GM18508 (cell line): ENCODE data around the gene UQCRHL.
"Not testable (repeated sequence)": the region's sequence is repeated elsewhere in the genome, so short reads cannot be mapped to it uniquely, and the experiment has no call there.

Experiments
- ATAC-seq: cut with Tn5 transposase; IDR thresholded peaks from one replicate; pipeline ENCODE4 v1.9.1; 2021; ENCODE audit warnings: moderate number of reproducible peaks; ENCODE audit not compliant: insufficient read depth, unreplicated experiment

Gene UQCRHL

DNA sequence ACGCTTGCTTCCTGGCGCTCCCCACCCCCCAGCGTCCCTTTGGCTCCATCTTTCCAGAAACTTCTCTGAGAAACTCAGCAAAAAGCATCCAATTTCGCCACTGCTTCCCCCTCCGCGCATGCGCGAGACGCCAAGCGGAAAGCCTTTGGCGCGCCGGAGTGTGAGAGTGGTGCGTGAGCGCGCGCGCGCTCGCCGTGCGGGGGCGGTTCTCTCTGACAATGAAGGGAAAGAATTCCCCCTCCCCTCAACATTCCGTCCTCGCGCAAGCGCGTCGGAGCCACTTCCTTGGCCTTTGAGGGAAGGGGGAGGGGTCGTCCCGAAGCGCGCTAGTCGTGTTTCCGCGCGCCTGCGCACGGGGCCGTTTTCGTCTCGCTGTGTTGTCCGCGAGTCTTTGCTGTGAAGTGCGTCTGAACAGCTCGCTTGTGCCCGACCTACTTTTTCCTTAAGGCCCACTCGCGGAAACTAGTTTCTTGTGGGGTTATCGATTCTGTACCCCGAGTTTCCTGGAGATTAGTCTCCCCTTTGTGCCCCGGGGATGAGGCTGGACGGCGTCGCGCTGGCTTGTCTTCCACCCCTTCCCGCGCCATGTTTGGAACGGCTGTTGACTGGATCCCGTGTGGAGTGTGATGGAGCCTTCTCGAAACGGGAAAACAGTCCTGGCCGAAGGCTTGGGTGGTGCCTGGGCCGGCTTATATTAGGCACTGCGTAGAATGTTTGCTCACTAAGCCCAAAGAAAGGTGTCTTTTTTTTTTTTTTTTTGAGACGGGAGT lies 28.5 kb upstream of the UQCRHL start:
- ATAC-seq = no peak

DNA sequence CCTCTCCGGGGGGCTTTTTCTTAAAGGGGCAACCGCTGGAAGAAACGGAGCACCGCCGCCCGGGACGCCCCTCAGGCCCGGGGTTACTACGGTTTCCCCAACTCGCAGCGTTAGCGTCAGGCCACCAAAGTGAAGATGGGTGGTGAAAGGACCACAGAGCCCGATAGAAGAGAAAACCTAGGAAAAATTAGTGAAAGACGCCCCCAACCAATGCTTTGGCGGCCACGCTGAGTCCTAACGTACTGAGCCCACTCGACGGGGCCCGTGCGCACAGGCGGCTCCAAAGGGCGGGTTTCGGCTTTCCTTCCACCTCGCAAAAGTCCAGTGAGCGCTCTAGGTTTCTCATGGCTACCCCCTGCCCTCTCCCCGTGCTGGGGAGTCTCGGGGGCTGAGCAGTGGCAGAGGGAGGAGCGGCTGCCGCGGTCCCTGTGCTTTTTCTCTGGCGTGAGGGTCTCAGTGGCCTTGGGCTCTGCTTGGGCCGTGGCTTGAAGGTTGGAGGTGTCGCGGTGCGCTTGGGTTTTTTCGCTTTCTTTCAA lies 27.8 kb upstream of the UQCRHL start:
- ATAC-seq = no peak

DNA sequence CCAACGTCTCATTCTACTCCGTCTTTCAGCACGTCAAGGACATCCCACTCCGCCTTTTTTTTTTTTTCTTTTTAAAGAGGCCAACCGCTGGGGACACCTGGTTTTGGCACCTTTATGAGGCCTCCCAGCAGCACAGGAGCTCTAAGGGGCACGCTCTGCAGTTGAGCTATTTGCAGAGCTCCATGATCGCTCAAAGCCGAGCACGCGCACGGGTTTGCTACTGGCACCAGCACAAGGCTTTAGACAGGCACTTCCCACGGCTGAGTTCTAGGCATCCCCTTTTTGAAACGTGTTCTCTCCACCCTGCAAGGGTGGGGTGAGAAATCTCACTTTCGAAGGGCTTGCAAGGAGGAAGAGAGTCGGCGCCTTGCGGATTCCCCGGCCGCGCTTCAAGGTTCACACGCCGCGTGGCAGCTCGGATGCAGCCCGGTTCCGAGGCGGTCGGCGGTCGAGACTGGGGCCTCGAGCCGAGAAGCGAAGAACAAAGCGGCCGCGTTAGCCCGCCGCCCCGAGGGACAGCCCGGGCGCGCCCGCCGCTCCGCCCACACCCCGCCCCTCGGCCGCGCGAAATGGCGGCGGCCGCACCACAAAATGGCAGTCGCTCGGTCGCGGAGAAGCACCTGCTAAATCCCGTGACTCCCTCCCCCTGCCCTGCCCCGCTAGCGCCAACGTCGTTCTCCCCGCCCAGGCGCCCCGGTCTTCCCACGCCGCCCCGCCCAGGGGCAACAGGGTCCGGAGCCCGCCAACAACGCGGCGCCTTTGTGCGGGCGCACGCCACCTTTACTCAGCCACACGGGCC lies 27.2 kb upstream of the UQCRHL start:
- ATAC-seq = no peak

DNA sequence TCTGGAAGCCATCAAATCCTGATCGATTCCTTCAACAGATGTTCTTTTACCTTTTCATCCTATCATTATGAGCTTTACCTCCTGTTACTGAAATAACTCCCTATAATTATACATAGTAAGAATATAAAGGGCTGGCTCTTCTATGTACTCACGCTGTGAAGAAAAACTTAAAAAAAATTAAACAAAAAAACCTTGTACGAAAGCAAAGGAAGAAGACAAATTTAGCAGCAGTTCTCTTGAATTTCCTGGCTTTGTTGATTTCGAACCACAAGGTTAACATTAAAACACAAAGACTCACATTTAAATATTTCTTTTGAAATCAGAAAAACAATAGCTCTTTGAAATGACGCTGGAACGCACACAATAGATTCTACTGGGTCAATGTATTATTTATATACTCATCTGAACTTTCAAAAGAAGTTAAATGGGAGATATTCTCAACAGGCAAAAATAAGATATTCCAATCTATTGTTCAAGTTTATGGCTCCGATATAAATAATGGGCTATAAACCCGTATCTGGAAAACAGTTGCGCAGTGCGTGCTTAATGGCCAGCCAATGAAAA lies 26.5 kb upstream of the UQCRHL start:
- ATAC-seq = no peak

DNA sequence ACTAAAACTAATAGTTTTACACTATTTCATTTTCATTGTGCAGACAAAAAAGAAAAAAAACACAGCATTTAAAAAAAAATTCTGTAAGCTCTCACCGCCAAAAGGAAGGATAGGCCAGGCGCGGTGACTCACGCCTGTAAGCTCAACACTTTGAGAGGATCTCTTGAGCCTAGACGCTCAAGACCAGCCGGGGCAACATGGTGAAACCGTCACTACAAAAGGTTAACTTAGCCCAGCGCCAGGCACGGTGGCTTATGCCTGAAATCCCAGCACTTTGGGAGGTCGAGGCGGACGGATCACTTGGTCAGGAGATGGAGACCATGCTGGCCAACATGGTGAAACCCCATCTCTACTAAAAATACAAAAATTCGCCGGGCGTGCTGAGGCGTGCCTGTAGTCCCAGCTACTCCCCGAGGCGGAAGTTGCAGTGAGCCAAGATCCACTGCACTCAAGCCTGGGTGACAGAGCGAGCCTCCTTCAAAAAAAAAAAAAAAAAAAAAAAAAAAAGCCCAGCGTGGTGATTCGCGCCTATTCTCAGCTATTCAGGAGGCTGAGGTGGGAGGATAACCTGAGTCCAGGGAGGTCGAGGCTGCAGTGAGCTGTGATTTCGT lies 25.7 kb upstream of the UQCRHL start:
- ATAC-seq = no peak

DNA sequence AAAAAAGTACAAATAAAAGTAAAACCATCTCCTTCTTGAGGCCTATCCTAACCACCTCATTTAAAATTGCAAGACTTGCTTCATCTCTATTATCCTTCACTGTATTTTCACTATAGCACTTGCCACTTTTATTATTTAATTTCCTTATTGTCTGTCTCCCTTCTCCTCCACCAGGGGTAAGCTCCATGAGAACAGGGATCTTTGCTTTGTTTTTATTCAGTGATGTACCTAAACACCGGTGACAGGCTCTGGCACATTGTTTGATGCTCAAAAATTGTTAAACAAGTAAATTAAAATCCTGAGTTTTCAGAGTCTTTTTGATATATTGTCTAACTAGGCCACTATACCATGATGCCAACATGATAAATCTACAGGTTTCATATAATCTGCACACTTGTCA lies 22.8 kb upstream of the UQCRHL start:
- ATAC-seq = no peak

DNA sequence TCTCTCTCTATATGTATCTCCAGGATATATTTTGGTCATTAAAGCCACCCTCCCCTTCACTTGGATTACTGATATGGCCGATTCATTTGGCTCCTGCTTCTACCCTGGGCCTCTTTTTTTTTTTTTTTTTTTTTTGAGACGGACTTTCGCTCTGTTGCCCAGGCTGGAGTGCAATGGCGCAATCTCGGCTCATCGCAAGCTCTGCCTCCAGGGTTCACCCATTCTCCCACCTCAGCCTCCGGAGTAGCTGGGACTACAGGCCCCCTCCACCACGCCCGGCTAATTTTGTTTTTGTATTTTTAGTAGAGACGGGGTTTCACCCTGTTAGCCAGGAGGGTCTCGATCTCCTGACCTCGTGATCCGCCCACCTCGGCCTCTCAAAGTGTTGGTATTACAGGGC lies 21.5 kb upstream of the UQCRHL start:
- not testable (repeated sequence) for ATAC-seq

DNA sequence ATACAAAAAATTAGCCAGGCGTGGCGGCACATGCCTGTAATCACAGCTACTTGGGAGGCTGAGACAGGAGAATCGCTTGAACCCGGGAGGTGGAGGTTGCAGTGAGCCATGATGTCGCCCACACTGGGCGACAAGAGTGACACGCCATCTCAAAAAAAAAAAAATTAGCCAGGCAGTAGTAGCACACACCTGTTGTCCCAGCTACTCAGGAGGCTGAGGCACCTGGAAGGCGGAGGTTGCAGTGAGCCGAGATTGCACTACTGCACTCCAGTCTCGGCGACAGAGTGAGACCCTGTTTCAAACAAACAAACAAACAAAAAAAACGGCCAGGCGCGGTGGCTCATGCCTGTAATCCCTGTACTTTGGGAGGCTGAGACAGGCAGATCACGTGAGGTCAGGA lies 20.1 kb upstream of the UQCRHL start:
- ATAC-seq = not testable (repeated sequence)

DNA sequence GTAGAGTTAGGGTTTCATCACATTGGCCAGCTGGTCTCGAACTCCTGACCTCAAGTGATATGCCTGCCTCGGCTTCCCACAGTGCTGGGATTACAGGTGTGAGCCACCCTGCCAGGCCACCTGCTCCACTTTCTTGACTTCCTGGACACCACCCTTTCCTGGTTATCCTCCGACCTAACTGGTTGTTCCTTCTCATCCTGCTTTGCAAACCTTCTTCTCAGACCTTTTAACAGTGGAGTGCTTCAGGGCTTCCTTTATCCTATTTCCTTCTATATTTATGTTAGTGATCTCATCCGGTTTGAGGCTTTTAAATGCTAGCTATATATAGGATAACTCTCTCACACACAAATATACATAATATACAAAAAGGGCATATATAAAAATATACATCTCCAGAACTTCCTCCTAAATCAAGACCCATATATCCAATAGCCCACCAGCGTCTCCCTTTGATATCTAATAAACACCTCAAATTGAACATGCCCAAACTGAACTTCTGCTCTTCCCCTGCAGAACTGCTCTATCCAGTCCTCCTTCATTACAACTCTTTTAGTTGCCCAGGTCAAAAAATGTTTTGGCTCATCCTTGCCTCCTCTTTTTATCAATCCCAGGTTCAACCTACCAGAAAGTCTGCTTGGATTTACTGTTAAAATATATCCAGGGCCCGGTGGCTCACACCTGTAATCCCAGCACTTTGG lies 19.5 kb upstream of the UQCRHL start:
- no peak for ATAC-seq

DNA sequence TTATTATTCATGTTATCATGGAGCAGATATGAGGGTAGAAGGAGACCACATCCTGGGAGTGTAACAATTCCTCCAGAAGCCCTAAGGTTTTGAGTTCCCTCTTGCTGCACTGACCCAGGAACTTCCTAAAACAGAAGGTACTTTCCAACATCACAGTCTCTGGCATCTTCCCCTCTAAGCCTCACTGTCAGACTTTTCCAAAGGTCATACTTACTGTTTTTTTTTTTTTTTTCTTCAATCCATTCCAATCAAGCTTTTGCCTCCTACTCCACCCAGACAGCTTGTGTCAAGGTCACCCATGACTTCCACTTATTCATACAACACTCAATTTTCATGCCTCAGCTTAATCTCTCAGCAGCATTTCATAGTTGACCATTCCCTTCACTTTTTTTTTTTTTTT lies 18.4 kb upstream of the UQCRHL start:
- no peak for ATAC-seq

DNA sequence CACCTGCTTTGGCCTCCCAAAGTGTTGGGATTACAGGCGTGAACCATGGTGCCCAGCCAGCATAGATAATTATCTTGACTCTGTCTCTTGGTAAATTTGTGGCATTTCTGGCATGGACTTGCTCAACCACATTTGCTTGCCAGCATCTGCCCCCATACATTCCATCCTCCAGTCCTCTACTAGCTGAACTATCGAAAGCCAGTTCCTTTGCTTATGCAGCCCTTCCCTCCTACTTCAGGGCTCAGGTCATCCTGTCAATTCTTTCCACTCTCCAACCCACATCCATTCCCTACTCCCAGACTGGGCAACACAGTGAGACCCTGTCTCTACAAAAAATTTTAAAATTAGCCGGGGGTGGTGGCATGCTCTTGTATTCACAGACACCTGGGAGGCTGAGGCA lies 13.0 kb upstream of the UQCRHL start:
- ATAC-seq = no peak

DNA sequence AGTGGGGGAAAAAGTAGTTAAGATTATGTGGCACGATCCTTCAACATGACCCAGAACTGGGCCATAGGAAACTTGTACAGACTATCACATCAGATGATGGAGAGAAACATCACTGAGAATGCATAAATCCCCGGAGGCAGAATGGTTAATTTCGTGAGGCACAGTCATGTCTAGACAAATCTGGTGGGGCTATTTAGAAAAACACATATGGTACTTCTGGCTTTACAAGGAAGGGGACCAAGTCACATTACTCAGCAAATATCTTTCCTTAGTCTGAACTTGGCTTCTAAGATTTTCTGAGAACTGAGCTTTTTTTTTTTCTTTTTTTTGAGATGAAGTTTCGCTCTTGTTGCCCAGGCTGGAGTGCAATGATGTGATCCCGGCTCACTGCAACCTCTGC lies 9.2 kb upstream of the UQCRHL start:
- no peak for ATAC-seq

DNA sequence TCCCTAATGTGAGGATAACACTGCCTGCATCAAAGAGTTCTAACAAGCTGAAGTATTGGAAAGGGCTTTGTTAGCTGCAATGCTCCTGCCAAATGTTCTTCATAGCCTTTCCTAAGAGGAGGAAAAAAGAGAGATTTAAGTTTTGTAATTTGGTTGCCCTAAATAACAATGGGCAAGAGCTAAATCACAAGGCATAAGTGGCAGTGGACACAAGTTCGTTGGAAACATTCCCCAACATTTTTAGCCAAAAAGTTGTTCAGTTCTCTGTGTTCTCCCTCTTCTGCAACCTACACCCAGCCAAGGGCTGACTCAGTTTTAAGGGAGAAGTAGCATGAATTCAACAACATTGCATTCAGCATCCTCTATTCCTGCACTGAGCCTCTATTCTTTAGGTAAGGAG lies 2.6 kb upstream of the UQCRHL start:
- ATAC-seq = no peak

DNA sequence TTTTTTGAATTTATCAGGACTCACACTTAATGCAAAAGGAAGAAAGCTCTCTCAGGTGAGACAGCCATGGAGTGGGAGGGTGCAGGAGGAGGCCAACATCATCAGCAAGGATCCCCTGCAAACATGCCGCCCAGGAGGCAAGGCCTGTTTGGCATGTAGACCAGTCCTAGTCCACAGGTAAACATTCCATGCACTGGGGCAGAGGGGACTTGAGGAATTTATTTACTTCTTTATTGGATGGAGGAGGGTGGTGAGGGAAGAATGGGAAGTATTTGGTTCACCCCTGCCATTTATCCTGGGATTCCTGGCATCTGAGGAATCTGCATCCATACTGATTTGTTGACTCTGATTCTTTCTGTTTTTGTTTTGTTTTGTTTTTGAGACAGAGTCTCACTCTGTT lies 1.5 kb upstream of the UQCRHL start:
- no peak for ATAC-seq

DNA sequence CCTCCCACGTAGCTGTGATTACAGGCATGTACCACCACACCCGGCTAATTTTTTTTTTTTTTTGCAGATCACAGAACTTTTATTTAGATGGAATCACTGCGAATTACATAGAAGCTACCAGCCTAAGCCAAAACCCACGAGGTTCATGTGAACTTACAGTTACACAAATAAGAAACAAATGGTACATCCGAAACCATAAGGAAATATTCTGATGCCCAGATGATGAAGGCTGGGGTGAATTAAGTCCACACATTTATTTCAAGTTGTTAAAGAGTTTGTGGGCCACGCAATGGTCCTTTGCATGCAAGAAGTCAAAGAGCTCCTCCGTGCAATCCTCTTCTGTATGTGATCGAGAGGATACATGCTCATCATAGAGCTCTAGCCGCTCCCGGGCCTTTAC lies 328 bp downstream of the UQCRHL start:
- no peak for ATAC-seq

DNA sequence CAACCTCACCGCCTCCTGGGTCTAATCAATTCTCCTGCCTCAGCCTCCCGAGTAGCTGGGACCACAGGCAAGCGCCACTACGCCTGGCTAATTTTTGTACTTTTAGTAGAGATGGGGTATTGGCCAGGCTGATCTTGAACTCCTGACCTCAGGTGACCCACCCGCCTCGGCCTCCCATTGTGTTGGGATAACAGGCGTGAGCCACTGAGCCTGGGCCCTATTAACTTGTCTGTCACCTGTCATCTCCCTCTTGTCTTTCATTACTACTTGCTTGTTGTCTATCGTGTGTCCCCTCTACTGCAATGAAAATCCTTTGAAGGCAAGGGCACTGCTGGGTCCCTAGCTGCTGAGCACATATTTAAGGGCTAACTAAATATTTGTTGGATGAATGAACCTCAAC lies 3.4 kb downstream of the UQCRHL start:
- ATAC-seq = no peak

DNA sequence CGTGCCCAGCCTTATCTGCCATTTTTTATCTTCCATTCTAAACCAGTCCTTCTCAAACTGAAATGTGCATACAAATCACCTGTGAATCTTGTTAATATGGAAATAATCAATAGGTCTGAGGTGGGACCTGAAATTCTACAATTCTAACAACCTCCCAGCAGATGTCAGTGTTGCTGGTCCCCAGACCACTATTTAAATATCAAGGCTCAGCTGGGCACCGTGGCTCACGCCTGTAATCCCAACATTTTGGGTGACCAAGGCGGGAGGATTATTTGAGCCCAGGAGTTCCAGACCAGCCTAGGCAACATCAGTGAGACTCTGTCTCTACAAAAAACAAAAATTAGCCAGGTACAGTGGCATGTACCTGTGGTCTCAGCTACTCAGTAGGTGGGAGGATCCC lies 4.1 kb downstream of the UQCRHL start:
- ATAC-seq = no peak

DNA sequence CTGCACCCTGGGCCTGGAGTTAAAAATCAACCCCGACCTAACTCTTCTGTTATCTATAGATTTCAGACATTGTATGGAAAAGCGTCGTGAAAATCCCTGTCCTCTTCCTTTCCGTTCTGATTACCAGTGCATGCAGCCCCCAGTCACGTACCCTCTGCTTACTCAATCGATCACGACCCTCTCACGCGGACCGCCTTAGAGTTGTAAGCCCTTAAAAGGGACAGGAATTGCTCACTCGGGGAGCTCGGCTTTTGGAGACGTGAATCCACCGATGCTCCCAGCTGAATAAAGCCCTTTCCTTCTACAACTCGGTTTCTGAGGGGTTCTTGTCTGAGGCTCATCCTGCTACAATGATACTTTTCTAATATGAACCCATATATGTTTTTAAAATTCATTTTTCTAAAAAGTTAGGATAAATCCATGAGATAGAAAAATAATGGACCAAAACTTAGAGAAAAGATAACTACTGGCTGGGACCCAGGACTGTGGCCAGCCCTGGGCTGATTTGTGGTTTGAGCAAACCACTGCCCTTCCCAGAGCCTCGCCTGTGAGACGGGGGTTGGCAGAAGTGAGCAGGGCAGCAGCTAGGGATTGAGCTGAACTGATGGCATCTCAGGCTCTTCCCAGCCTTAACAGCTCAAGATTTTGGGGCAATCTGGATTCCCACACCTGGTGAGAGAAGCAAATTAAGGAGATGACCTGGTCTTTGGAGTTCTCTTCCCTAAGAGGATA lies 5.0 kb downstream of the UQCRHL start:
- ATAC-seq = no peak

DNA sequence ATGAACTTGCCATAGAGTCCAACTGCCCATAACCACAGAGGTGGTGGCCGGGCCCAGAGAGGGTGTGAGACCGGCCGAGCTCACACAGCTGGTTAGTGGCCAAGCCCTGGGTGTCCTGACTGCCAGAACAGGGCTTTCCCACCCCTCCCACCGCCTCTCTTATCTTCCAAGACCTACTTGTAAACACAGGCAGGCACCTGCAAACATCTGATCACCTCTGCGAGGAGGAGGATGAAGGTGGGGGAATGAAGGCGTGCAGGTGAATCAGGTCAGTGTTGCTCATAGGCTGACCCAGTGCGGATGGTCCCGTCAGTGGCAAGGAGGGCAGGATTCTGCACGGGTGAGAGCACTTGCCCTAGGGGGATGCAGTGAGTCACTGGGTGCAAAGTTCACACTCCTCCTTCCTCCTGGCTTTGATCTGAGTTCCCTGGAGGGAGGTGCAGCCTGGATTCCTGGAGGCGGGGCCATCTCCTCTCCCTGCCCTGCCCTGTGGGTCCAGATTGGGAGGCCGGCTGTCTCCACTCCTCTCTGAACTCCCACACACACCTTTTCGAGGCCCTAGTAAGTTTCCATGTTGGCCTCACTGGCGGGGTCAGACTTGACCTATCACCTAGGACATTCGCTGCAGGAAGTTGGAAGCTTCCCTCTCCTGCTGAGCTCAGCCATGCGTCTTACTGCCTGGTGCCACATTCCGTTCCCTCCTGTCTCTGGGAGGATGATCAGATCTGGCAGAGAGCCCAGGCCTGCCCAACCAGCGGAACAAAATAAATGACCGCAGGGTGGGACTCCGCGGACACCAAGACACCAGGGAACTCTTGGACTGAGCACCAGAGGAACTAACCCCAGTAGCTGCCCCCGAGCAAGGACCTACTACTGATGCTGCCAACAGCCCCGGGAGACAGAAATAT lies 7.3 kb downstream of the UQCRHL start:
- no peak for ATAC-seq
